HG02943 (cell line): ENCODE results near the gene RPS27.
"Not testable (repeated sequence)": the region's sequence is repeated elsewhere in the genome, so short reads cannot be mapped to it uniquely, and the experiment has no call there.

Experiments used
- ATAC-seq: cut with Tn5 transposase; IDR thresholded peaks from one replicate; pipeline ENCODE4 v1.9.1; 2021; ENCODE audit warnings: mild to moderate bottlenecking, low read depth, moderate library complexity; ENCODE audit not compliant: unreplicated experiment

RPS27 gene

GRCh38 chr1:153984123-153984894 is 6.3 kb upstream of the RPS27 start:
- ATAC-seq: no peak

DNA sequence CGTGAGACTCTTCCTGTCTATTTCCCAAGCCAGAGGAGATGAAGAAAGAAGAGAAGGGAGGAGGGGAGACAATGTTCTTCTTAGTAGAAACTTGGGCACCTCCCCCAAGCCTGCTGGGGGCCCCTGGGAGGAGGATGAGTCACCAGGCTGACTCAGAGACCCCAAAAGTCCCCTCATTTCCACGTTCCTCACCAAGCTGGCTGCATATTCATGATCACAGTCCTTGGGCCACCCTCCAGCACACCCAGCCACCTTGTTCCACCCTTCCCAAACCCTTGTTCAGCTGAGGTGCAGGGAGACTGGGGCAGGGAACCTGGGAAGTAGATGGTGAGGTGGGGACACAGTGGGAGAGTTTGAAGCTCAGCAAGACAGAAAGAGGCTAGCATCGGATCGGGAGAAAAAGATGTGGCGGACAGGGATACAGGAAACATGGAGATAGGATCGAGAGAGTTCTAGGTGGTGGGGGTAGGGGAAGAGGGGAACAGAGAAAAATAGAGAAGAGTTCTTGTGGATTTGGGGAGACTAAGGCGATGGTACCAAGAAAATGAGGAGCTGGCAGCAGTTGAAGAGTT is 5.1 kb upstream of the RPS27 start:
- no peak for ATAC-seq

GRCh38 chr1:153985941-153986761 is 4.4 kb upstream of the RPS27 start, which contains the start of gene RAB13:
RAB13 (minus strand) TSS chr1:153986339; CDS start chr1:153986236, 103 bp downstream.
- no peak for ATAC-seq

DNA sequence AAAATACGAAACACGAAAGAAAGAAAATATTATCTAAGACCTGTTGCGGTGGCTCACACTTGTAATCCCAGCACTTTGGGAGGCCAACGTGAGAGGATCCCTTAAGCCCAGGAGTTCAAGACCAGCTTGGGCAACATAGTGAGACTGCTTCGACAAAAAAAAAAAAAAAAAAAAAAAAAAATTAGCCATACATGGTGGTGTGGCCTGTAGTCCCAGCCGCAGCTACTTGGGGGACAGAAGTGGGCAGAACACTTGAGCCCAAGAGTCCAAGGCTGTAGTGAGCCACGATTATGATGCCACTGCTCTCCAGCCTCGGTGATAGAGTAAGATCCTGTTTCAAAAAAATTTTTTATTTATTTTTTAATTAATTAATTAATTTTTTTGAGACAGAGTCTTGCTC is 2.9 kb upstream of the RPS27 start:
- no peak for ATAC-seq

GRCh38 chr1:153991151-153991630 is 629 bp downstream of the RPS27 start:
- no peak for ATAC-seq

DNA sequence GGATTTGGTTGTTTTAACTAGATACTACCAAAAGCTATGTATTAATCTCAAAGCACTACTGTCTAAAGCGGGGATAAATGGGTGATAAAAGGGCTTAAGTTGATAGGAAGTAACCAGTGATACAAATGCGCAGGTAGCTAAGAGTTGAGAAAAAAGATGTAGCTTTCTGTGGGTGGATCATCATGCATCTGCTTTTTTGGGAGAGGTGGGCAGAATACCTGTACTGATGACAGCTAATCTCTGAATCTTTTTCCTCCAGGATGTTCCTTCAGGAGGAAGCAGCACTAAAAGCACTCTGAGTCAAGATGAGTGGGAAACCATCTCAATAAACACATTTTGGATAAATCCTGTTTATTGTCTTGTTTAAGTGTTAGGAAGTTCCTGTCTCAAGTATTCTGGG is 1.2 kb downstream of the RPS27 start:
- no peak for ATAC-seq

DNA sequence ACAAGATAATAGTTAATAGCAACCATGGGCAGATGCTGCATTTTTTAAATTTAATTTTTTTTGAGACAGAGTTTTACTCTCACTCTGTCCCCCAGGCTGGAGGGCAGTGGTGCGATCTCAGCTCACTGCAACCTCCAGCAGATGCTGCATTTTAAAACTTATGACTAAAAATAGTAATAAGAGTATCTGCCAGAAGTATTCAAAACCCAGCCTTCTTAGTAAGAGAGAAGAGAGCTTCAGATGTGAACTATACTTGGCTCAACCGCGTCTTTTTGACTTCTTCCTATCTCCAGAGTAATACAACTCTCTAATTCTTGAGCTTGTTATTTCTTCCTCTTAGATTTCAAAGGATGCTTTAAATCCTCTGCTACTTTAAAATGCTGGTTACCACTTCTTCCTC is 4.6 kb downstream of the RPS27 start:
- ATAC-seq: no peak

DNA sequence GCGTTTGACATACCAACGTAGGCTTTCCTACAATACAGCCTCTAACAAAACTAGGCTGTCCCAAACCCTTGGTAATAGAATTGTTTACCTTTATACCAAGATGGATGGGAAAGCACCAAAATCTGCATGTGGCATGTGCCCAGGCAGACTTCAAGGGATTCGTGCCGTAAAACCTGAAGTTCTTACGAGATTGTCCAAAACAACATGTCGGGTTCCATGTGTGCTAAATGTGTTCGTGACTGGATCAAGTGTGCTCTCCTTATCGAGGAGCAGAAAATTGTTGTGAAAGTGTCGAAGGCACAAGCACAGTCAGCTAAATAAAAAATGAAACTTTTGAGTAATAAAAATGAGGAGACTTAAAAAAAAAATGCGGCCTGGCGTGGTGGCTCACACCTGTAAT is 5.1 kb downstream of the RPS27 start:
- ATAC-seq: no peak

DNA sequence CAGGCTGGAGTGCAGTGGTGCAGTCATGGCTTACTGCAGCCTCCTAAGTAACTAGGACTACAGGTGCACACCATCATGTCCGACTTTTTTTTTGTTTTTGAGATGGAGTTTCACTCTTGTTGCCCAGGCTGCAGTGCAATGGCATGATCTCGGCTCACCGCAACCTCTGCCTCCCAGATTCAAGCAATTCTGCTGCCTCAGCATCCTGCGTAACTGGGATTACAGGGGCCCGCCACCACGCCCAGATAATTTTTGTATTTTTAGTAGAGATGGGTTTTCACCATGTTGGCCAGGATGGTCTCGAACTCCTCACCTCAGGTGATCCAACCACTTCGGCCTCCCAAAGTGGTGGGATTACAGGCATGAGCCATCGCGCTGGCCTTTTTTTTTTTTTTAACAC is 6.3 kb downstream of the RPS27 start:
- not testable (repeated sequence) for ATAC-seq

DNA sequence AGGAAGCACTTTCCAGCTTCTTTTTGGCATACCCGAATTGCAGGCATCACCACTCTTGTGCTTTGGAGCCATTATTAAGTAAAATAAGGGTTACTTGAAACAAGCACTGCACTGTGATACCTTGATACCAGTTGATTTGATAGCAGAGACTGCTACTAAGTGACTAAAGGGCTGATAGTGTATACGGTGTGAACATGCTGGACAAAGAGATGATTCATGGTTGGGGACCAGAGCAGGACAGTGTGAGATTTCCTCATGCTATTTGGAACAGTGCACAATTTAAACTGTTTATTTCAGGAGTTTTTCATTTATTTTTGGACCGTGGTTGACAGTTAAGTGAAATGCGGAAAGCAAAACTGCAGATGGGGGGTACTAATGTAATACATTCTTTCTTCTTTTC is 9.9 kb downstream of the RPS27 start:
- no peak for ATAC-seq

GRCh38 chr1:154006136-154006535 is 15.6 kb downstream of the RPS27 start:
- ATAC-seq: no peak

DNA sequence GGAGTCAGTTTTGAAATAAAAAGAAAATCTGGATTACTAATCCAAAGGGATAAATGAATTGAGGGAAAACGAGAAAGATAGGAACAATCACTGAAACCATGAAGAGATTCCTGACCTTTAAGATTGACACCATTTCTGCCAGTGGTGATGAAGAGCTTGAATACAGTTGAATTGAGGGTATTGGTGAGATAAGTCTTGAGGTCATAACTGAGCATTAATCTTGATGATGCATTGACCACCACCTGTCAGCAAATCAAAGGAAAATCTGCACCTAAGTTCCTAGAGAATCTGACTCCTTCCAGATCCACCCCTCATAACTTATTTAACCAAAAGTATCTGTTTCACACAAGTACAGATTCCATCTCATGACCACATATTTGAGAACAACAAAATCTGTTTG is 21.6 kb downstream of the RPS27 start:
- ATAC-seq: no peak

DNA sequence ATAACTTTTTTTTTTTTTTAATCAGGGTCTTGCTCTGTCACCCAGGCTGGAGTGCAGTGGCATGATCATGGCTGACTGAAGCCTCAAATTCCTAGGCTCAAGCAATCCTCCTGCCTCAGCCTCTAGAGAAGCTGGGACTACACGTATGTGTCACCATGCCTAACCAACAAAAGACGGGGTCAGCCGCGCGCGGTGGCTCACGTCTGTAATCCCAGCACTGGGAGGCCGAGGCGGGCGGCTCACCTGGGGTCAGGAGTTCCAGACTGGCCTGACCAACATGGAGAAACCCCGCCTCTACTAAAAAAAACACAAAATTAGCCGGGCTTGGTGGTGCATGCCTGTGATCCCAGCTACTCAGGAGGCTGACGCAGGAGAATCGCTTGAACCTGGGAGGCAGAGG is 22.0 kb downstream of the RPS27 start:
- ATAC-seq: not testable (repeated sequence)

- no peak for ATAC-seq
Measured at GRCh38 chr1:154014154-154014907, 23.8 kb downstream of the RPS27 start.

DNA sequence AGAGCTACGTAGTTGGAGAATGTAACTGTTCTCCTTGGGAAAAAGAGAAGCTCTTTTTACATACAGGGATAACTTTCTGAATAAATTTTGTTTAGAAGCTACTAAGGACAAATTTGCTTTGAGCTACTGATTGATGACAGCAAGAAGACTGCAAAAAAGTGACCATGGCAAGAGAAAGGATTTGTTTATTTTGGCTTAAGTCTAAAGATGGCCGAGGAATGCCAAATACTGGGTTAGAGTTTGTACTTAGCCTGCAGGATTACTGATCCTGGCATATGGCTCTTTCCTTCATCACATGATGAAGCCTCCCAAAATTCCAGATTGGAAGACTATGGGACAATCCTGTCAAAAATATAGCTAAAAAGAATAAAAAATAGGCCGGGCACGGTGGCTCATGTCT is 28.7 kb downstream of the RPS27 start:
- ATAC-seq: no peak

DNA sequence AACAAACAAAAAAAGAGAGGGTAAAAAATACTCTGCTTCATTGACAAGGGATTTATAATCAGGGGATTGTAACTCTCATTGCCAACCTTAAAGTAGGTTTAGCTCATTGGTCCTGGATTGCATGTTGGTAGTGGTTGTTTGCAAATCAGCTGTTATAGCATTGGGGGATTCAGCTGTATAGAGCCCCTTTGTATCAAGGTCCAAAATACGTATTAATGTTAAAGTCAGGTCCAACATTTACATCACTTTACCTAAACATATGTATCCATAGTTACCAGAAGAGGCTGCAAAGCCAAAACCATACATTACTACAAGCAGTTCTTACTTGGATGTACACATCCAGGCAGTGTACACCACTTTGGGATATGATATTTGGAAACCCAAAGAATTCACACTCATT is 29.4 kb downstream of the RPS27 start:
- ATAC-seq: no peak

GRCh38 chr1:154033697-154034096 is 43.1 kb downstream of the RPS27 start:
- not testable (repeated sequence) for ATAC-seq
